HFFc6 (cell line): ENCODE data around the gene SP6. TPM values are rescaled to one million over a fixed set of nuclear protein-coding genes. Genes with fewer than 3 reads are reported as not detected.

Experiments used
- DNase-seq: peaks from one replicate; pipeline ENCODE4 v3.0.0-alpha.2; 2018
- H3K27ac Mint-ChIP-seq: 2 replicates; pipeline ENCODE4 v1.8.0; 2020; ENCODE audit warnings: mild to moderate bottlenecking, mixed read lengths
- H3K27me3 Mint-ChIP-seq: 2 replicates; pipeline ENCODE4 v1.8.0; 2021; ENCODE audit warnings: mild to moderate bottlenecking, moderate library complexity, mixed read lengths; ENCODE audit not compliant: insufficient read depth
- H3K36me3 Mint-ChIP-seq: 2 replicates; pipeline ENCODE4 v1.8.0; 2021; ENCODE audit warnings: low read depth, mixed read lengths
- H3K4me1 Mint-ChIP-seq: 2 replicates; pipeline ENCODE4 v1.8.0; 2020; ENCODE audit warnings: low read depth, mixed read lengths
- H3K4me3 Mint-ChIP-seq: 2 replicates; pipeline ENCODE4 v1.8.0; 2020; ENCODE audit warnings: mild to moderate bottlenecking, moderate library complexity, mixed read lengths
- H3K9me3 Mint-ChIP-seq: 2 replicates; pipeline ENCODE4 v1.8.0; 2020; ENCODE audit warnings: mild to moderate bottlenecking, mixed read lengths
- CTCF ChIP-seq: fragments of 200-600 bp; sonication (generic); IDR thresholded peaks from 2 replicates; pipeline ENCODE4 v1.5.0; 2021; ENCODE audit warnings: antibody characterized with exemption, mild to moderate bottlenecking
- total RNA-seq, 6 experiments: library from RNA; stranded (reverse); fragmentation: NEBNext Ultra II Directional; extraction: Animal tissue kit (Norgen Biotek cat#: 25700); gene quantifications; 2 replicates in 1 of 6; 3 replicates in 5 of 6; pipeline ENCODE4 v1.2.3, GENCODE V29; 2021

Gene SP6
- total RNA-seq, 6 experiments from 2014 or later = 0.45 to 1.2 (median 1.1) TPM

- peak; percentile 33 for DNase-seq
- peak; percentile 71 for TF ChIP-seq CTCF
- Mint-ChIP-seq H3K27me3 (peaks cover 15% of the 10 kb centered on the region), H3K4me1 (no peaks in the 10 kb centered on the region), H3K4me3 (no peak overlapping the region), H3K36me3 (peaks cover 8% of the 10 kb centered on the region), H3K27ac (no peak overlapping the region), H3K9me3 (no peaks in the 10 kb centered on the region)
These were observed 48.5 kb downstream of the SP6 start for GRCh38 chr17:47802341-47803022.

GRCh38 chr17:47801906-47802305 lies 49.1 kb downstream of the SP6 start:
- Mint-ChIP-seq H3K4me1 (no peaks in the 10 kb centered on the region), H3K4me3 (no peak overlapping the region), H3K9me3 (no peaks in the 10 kb centered on the region), H3K27me3 (peaks cover 17% of the 10 kb centered on the region), H3K36me3 (peaks cover 2% of the 10 kb centered on the region; the same call in 1 of the 2 replicates), H3K27ac (no peak overlapping the region)
- no peak for DNase-seq
- TF ChIP-seq CTCF = no peak

- Mint-ChIP-seq H3K36me3 (no peaks in the 10 kb centered on the region), H3K4me1 (no peaks in the 10 kb centered on the region), H3K27ac (no peak overlapping the region), H3K4me3 (no peak overlapping the region), H3K27me3 (peaks cover 20% of the 10 kb centered on the region), H3K9me3 (no peaks in the 10 kb centered on the region)
- DNase-seq = no peak
- no peak for TF ChIP-seq CTCF
These were observed 49.7 kb downstream of the SP6 start for GRCh38 chr17:47801176-47801765.

GRCh38 chr17:47800686-47801085 lies 50.3 kb downstream of the SP6 start:
- H3K9me3 Mint-ChIP-seq = no peaks in the 10 kb centered on the region
- H3K4me1 Mint-ChIP-seq = no peaks in the 10 kb centered on the region
- no peak overlapping the region for H3K27ac Mint-ChIP-seq
- H3K36me3 Mint-ChIP-seq = no peaks in the 10 kb centered on the region
- no peak for TF ChIP-seq CTCF
- no peak overlapping the region for H3K4me3 Mint-ChIP-seq
- H3K27me3 Mint-ChIP-seq = peaks cover 24% of the 10 kb centered on the region
- no peak for DNase-seq

- Mint-ChIP-seq H3K36me3 (no peaks in the 10 kb centered on the region), H3K4me3 (no peak overlapping the region), H3K4me1 (no peaks in the 10 kb centered on the region), H3K9me3 (no peaks in the 10 kb centered on the region), H3K27ac (no peak overlapping the region), H3K27me3 (peaks cover 38% of the 10 kb centered on the region)
- no peak for DNase-seq
- TF ChIP-seq CTCF = no peak
These were observed 53.2 kb downstream of the SP6 start for GRCh38 chr17:47797797-47798196.

Other genes with a start within 250 kb of the SP6 start
- gene KPNB1, start 201.2 kb downstream of the SP6 start, total RNA-seq = 100 to 1,000 TPM; 439 to 580 (median 549) TPM
- 1 to 10 TPM; 6.6 to 8.3 (median 7.7) TPM for gene TBKBP1, start 157.0 kb downstream of the SP6 start, total RNA-seq
- gene TBX21, start 117.9 kb downstream of the SP6 start, total RNA-seq = not detected
- 10 to 100 TPM in 2 of 6 experiments, 1 to 10 TPM in 4; 7.0 to 10.7 (median 9.2) TPM for gene OSBPL7, start 29.4 kb downstream of the SP6 start, total RNA-seq
- gene MRPL10, start 19.6 kb downstream of the SP6 start, total RNA-seq = 10 to 100 TPM; 39.4 to 48.0 (median 43.7) TPM
- 1 to 10 TPM in 1 of 6 experiments, under 1 TPM in 5; 0.41 to 1.1 (median 0.83) TPM for gene LRRC46, start 19.5 kb downstream of the SP6 start, total RNA-seq
- 10 to 100 TPM; 33.9 to 46.6 (median 39.1) TPM for gene SCRN2, start 9.9 kb downstream of the SP6 start, total RNA-seq
- gene SP2, start 45.1 kb upstream of the SP6 start, total RNA-seq = 10 to 100 TPM; 10.7 to 17.5 (median 16.4) TPM
- gene PNPO, start 90.4 kb upstream of the SP6 start, total RNA-seq = 10 to 100 TPM; 46.0 to 55.5 (median 51.1) TPM
- not detected for gene PRR15L, start 106.7 kb upstream of the SP6 start, total RNA-seq
- 10 to 100 TPM; 78.4 to 91.3 (median 81.8) TPM for gene CDK5RAP3, start 120.0 kb upstream of the SP6 start, total RNA-seq
- 100 to 1,000 TPM; 209 to 260 (median 211) TPM for gene COPZ2, start 186.6 kb upstream of the SP6 start, total RNA-seq
- gene NFE2L1, start 197.2 kb upstream of the SP6 start, total RNA-seq = 100 to 1,000 TPM; 181 to 207 (median 193) TPM